Upper lobe of left lung (tissue), 6 donors: ENCODE measurements around the gene SNX30. TPM values are rescaled to one million over a fixed set of nuclear protein-coding genes. Genes with fewer than 3 reads are reported as not detected.

ENCODE experiments used
- ATAC-seq, 2 donors: fragments of 200-7000 bp; cut with Tn5 transposase; one replicate each; pipeline ENCODE4 v1.9.1; 2022; ENCODE audit warnings: mild to moderate bottlenecking in 2 of 2, moderate library complexity in 2 of 2; ENCODE audit not compliant: low FRiP score in 2 of 2
- DNase-seq, 2 donors: peaks; one replicate each; pipeline ENCODE4 v3.0.0-alpha.2; 2019 to 2020
- H3K27ac ChIP-seq, 4 donors: fragments of 200-600 bp; sonication (generic); one replicate each; pipeline ENCODE4 v1.5.1; 2016 to 2019
- H3K27me3 ChIP-seq, 4 donors: fragments of 200-600 bp; sonication (generic); one replicate each; pipeline ENCODE4 v1.5.1; 2017 to 2019
- H3K36me3 ChIP-seq, 4 donors: fragments of 200-600 bp; sonication (generic); one replicate each; pipeline ENCODE4 v1.5.1; 2016 to 2019
- H3K4me1 ChIP-seq, 4 donors: fragments of 200-600 bp; sonication (generic); one replicate each; pipeline ENCODE4 v1.5.1; 2018 to 2019
- H3K4me3 ChIP-seq, 4 donors: fragments of 200-600 bp; sonication (generic); one replicate each; pipeline ENCODE4 v1.5.1; 2017 to 2019; ENCODE audit warnings: mild to moderate bottlenecking in 2 of 4, moderate library complexity in 1 of 4
- H3K9me3 ChIP-seq, 4 donors: fragments of 200-600 bp; sonication (generic); one replicate each; pipeline ENCODE4 v1.5.1; 2018 to 2019
- EP300 ChIP-seq, 4 donors: sonication (generic); formaldehyde crosslinking; IDR thresholded peaks; one replicate each; pipeline ENCODE4 v1.5.1; 2017; ENCODE audit warnings: antibody characterized with exemption in 4 of 4, control low read depth in 2 of 4
- POLR2A ChIP-seq, 4 donors: fragments of 450-650 bp; IDR thresholded peaks; one replicate each; pipeline ENCODE4 v1.5.1; 2016 to 2017; ENCODE audit warnings: antibody characterized with exemption in 4 of 4, mild to moderate bottlenecking in 2 of 4
- POLR2AphosphoS5 ChIP-seq, 2 donors: sonication (generic); formaldehyde crosslinking; IDR thresholded peaks; one replicate each; pipeline ENCODE4 v1.5.1; 2017; ENCODE audit warnings: antibody characterized with exemption in 2 of 2
- WGBS, 2 donors: methylation state at CpG; one replicate each; pipeline ENCODE4 v1.1.5; 2017 to 2018; 5-methylcytosine and 5-hydroxymethylcytosine counted together
- total RNA-seq, 6 donors: library from RNA; depleted of rRNA in 4 of 6; stranded (reverse); fragments of >200 nt in 4 of 6; gene quantifications; one replicate each; pipeline versions ENCODE4 v1.1.0 to v1.2.1, GENCODE V29; 2016 to 2021
- TF ChIP-seq, protein P1 (sequence below), 6 experiments: fragments of 450-650 bp in 4 of 6; fragments of 200-600 bp in 2 of 6; sonication (generic) in 2 of 6; IDR thresholded peaks; one replicate each; pipeline ENCODE4 v1.5.1; 2016 to 2019; ENCODE audit warnings: antibody characterized with exemption in 6 of 6
- donor health status: DM: no; HTN: no; CAD: no; lungs with moderate emphysema.
- donor health status: DM: no; HTN: yes; CAD: no; lungs with severe emphysema.

SNX30 gene
- total RNA-seq, 6 donors from 2014 or later: 46.9 to 80.1 (median 72.2) TPM

DNA sequence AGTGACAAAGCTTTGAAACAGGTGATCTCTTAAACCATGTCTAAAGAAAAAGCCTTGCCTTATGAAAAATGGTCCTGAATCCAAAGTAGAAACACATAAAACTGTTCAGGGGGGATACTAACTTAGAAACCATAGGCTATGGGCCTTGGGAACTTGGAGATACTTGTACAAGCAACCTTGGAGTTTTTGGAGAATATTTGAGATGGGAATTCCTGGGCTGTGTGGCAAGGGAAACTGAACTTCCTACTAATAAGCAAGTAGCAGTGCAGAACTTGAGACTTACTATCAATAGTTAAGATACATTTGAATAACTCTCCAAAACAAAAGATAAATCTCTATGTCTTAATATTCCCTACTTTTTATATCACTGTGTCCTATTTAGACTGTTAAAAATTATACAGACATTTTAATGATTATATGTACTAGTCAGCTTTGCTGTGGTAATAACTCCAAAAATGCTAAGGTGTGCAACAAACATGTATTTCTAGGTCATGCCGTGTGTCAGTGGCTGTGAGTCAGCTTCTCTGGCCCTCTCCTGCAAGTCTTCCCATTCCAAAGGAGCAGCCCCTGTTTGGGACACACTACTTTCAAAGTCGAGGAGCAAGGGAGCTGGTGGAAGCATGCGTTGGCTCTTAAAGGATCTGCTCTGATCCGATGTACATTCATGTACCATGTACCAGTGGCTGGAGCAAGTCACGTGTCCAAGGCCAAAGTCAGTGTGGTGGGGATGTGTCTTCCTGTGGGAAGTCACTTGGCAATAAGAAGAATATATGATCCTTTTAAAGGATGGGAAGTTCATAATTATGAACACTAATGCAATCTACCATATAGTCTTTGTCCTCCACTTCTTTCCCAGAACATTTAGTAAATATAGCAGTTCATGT is 39.6 kb downstream of the SNX30 start:
- H3K9me3 ChIP-seq: no peaks in the 10 kb centered on the region
- no peak for TF ChIP-seq EP300 (IDR thresholded peaks at IDR 0.05)
- TF ChIP-seq POLR2A (IDR thresholded peaks at IDR 0.05): no peak
- TF ChIP-seq, protein P1, sequence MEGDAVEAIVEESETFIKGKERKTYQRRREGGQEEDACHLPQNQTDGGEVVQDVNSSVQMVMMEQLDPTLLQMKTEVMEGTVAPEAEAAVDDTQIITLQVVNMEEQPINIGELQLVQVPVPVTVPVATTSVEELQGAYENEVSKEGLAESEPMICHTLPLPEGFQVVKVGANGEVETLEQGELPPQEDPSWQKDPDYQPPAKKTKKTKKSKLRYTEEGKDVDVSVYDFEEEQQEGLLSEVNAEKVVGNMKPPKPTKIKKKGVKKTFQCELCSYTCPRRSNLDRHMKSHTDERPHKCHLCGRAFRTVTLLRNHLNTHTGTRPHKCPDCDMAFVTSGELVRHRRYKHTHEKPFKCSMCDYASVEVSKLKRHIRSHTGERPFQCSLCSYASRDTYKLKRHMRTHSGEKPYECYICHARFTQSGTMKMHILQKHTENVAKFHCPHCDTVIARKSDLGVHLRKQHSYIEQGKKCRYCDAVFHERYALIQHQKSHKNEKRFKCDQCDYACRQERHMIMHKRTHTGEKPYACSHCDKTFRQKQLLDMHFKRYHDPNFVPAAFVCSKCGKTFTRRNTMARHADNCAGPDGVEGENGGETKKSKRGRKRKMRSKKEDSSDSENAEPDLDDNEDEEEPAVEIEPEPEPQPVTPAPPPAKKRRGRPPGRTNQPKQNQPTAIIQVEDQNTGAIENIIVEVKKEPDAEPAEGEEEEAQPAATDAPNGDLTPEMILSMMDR (IDR thresholded peaks at IDR 0.05): no peak
- no peak for TF ChIP-seq POLR2AphosphoS5 (IDR thresholded peaks at IDR 0.05)
- H3K27ac ChIP-seq: peak overlapping the region; percentile 9 to 50 (median 26)
- H3K4me1 ChIP-seq: peaks cover 5 to 43% (median 21%) of the 10 kb centered on the region in 4 donors
- no peak for DNase-seq
- H3K27me3 ChIP-seq: no peaks in the 10 kb centered on the region
- 59 to 62% methylated on average over 5 of the region's 5 CpGs for WGBS, 2 donors
- no peak for ATAC-seq
- no peak overlapping the region for H3K4me3 ChIP-seq
- no peaks in the 10 kb centered on the region for H3K36me3 ChIP-seq

GRCh38 chr9:112792670-112793069 is 42.1 kb downstream of the SNX30 start:
- H3K36me3 ChIP-seq: no peaks in the 10 kb centered on the region
- no peaks in the 10 kb centered on the region for H3K9me3 ChIP-seq
- ATAC-seq (no peak), DNase-seq (no peak)
- H3K4me3 ChIP-seq: no peak overlapping the region
- WGBS, 2 donors: 46 to 100% methylated on average over 1 of the region's 1 CpG
- H3K27ac ChIP-seq: no peak overlapping the region
- peaks cover 7 to 45% (median 26%) of the 10 kb centered on the region in 4 donors for H3K4me1 ChIP-seq
- no peaks in the 10 kb centered on the region for H3K27me3 ChIP-seq
- TF ChIP-seq POLR2AphosphoS5 (IDR thresholded peaks at IDR 0.05) (no peak), EP300 (IDR thresholded peaks at IDR 0.05) (no peak), POLR2A (IDR thresholded peaks at IDR 0.05) (no peak)
- TF ChIP-seq, protein P1 (IDR thresholded peaks at IDR 0.05): no peak

- peak; percentile 69 to 76 for ATAC-seq
Measured at GRCh38 chr9:112793213-112793810, 42.8 kb downstream of the SNX30 start.

GRCh38 chr9:112794731-112795130 is 44.2 kb downstream of the SNX30 start:
- Histone ChIP-seq H3K9me3 (no peaks in the 10 kb centered on the region), H3K4me1 (peaks cover under 1 to 29% (median 16%) of the 10 kb centered on the region in 4 donors), H3K36me3 (no peaks in the 10 kb centered on the region), H3K27ac (peak overlapping the region in 2 of 4 donors; percentile 43 to 53), H3K4me3 (no peak overlapping the region), H3K27me3 (no peaks in the 10 kb centered on the region)
- no peak for TF ChIP-seq EP300 (IDR thresholded peaks at IDR 0.05)
- no peak for TF ChIP-seq POLR2AphosphoS5 (IDR thresholded peaks at IDR 0.05)
- DNase-seq: no peak
- ATAC-seq: no peak

More at GRCh38 chr9:112793213-112793810, 42.8 kb downstream of the SNX30 start:
- DNase-seq: peak in 1 of 2 donors; percentile 75
- no peak overlapping the region for H3K27ac ChIP-seq
- no peaks in the 10 kb centered on the region for H3K9me3 ChIP-seq
- H3K36me3 ChIP-seq: no peaks in the 10 kb centered on the region
- H3K4me1 ChIP-seq: peaks cover 7 to 42% (median 24%) of the 10 kb centered on the region in 4 donors
- TF ChIP-seq EP300 (IDR thresholded peaks at IDR 0.05): no peak
- TF ChIP-seq, protein P1 (IDR thresholded peaks at IDR 0.05): peak; percentile 46 to 77 (median 57)
- H3K27me3 ChIP-seq: no peaks in the 10 kb centered on the region
- no peak overlapping the region for H3K4me3 ChIP-seq
- 65% methylated on average over 5 of the region's 5 CpGs for WGBS, 2 donors

- H3K36me3 ChIP-seq: no peaks in the 10 kb centered on the region
- peak overlapping the region in 2 of 4 donors; percentile 43 to 53 for H3K27ac ChIP-seq
- WGBS, 2 donors: 32 to 52% methylated on average over 4 of the region's 4 CpGs
Measured at GRCh38 chr9:112795921-112796320, 45.4 kb downstream of the SNX30 start.

More at GRCh38 chr9:112795921-112796320, 45.4 kb downstream of the SNX30 start:
- H3K9me3 ChIP-seq: no peaks in the 10 kb centered on the region
- H3K4me1 ChIP-seq: peaks cover 0 to 22% (median 13%) of the 10 kb centered on the region in 4 donors
- ATAC-seq (no peak), DNase-seq (no peak)
- H3K4me3 ChIP-seq: no peak overlapping the region
- TF ChIP-seq EP300 (IDR thresholded peaks at IDR 0.05) (no peak), POLR2A (IDR thresholded peaks at IDR 0.05) (no peak), POLR2AphosphoS5 (IDR thresholded peaks at IDR 0.05) (no peak)
- TF ChIP-seq, protein P1 (IDR thresholded peaks at IDR 0.05): no peak
- H3K27me3 ChIP-seq: no peaks in the 10 kb centered on the region
